HCT116 (cell line): ENCODE data around the gene SLC12A4. TPM values are rescaled to one million over a fixed set of nuclear protein-coding genes. Genes with fewer than 3 reads are reported as not detected.
"Not testable (repeated sequence)": the region's sequence is repeated elsewhere in the genome, so short reads cannot be mapped to it uniquely, and the experiment has no call there.

Source experiments
- ATAC-seq: fragments of 200-7000 bp; cut with Tn5 transposase; 2 replicates; pipeline ENCODE4 v1.9.1; 2020; ENCODE audit warnings: mild to moderate bottlenecking, moderate library complexity
- BruUV-seq: library from RNA; stranded (reverse); fragments of 400-500 nt; replicated peaks from 2 replicates; lab custom pipeline; 2021; lab: Mats Ljungman, UMichigan
- CTCF ChIA-PET: fragments of 300-600 bp; sonication (Branson Sonifier 250); formaldehyde crosslinking; loops from one replicate; lab custom pipeline; 2021; ENCODE audit warnings: antibody characterized with exemption; lab: Charles Lee
- POLR2A ChIA-PET: fragments of 300-600, 350-600 bp; sonication (Branson Sonifier 250); formaldehyde crosslinking; loops from one replicate; lab custom pipeline; 2021; ENCODE audit warnings: antibody characterized with exemption; lab: Charles Lee
- RAD21 ChIA-PET, 2 experiments: fragments of 300-600 bp; sonication (Branson Sonifier 250); formaldehyde crosslinking; loops; one replicate each; lab custom pipeline; 2023; ENCODE audit warnings: low total read pairs in 2 of 2; ENCODE audit not compliant: uncharacterized antibody in 2 of 2, unreplicated experiment in 2 of 2, low non-redundant PET in 1 of 2; lab: Charles Lee
- DNase-seq: peaks from one replicate; pipeline ENCODE4 v3.0.0-alpha.2; 2010; ENCODE audit warnings: low read depth, low spot score
- H2AFZ ChIP-seq: fragments of 200-600 bp; shearing (Covaris generic), sonication (generic); 2 replicates; pipeline ENCODE4 v1.6.1; 2017; ENCODE audit warnings: low read depth, mixed run types, mixed read lengths, antibody characterized with exemption, low read length; ENCODE audit not compliant: poor library complexity, severe bottlenecking
- H3K27ac ChIP-seq: 2 replicates; pipeline ENCODE4 v1.5.1; 2012; ENCODE audit warnings: low read depth, low read length
- H3K27me3 ChIP-seq: fragments of 200-600 bp; sonication (generic); 2 replicates; pipeline ENCODE4 v1.6.1; 2016; ENCODE audit warnings: mixed run types, low read length, mixed read lengths; ENCODE audit not compliant: insufficient read depth
- H3K36me3 ChIP-seq, 2 experiments: fragments of 200-500 bp in 1 of 2; fragments of 200-600 bp in 1 of 2; sonication (Bioruptor generic) in 1 of 2; sonication (generic) in 1 of 2; 2 replicates each; pipeline versions ENCODE4 v1.5.1 to v1.6.1; 2014 to 2016; ENCODE audit warnings: low read length in 2 of 2, inconsistent platforms in 1 of 2, mixed read lengths in 1 of 2, mixed run types in 1 of 2; ENCODE audit not compliant: insufficient read depth in 2 of 2, control insufficient read depth in 1 of 2
- H3K4me1 ChIP-seq, 2 experiments: fragments of 200-600 bp in 1 of 2; sonication (generic) in 1 of 2; 2 replicates each; pipeline versions ENCODE4 v1.5.1 to v1.6.1; 2012 to 2017; ENCODE audit warnings: low read length in 2 of 2, inconsistent platforms in 1 of 2, mild to moderate bottlenecking in 1 of 2, mixed read lengths in 1 of 2, mixed run types in 1 of 2, moderate library complexity in 1 of 2; ENCODE audit not compliant: insufficient read depth in 2 of 2, control insufficient read depth in 1 of 2
- H3K4me2 ChIP-seq: fragments of 200-600 bp; sonication (generic); 2 replicates; pipeline ENCODE4 v1.6.1; 2017; ENCODE audit warnings: mixed run types, low read length, mixed read lengths
- H3K4me3 ChIP-seq, 2 experiments: fragments of 200-600 bp in 1 of 2; sonication (generic) in 1 of 2; replicated peaks in 1 of 2; 2 replicates each; pipeline ENCODE4 v1.5.1; 2011 to 2016; ENCODE audit warnings: low read length in 2 of 2, control low read depth in 1 of 2, low read depth in 1 of 2, mild to moderate bottlenecking in 1 of 2, mixed read lengths in 1 of 2, mixed run types in 1 of 2
- H3K79me2 ChIP-seq: fragments of 200-600 bp; sonication (generic); 2 replicates; pipeline ENCODE4 v1.6.1; 2017; ENCODE audit warnings: mild to moderate bottlenecking, mixed run types, low read length, moderate library complexity, mixed read lengths; ENCODE audit not compliant: insufficient read depth
- H3K9ac ChIP-seq: fragments of 200-600 bp; sonication (generic); 2 replicates; pipeline ENCODE4 v1.6.1; 2016; ENCODE audit warnings: low read length, mixed read lengths
- H3K9me2 ChIP-seq: fragments of 200-600 bp; sonication (generic), shearing (Covaris generic); 2 replicates; pipeline ENCODE4 v1.6.1; 2017; ENCODE audit warnings: mixed run types, mild to moderate bottlenecking, moderate library complexity; ENCODE audit not compliant: insufficient read depth
- H3K9me3 ChIP-seq, 2 experiments: fragments of 200-500 bp in 1 of 2; fragments of 200-600 bp in 1 of 2; sonication (Bioruptor generic) in 1 of 2; sonication (generic) in 1 of 2; 2 replicates each; pipeline ENCODE4 v1.6.1; 2014 to 2017; ENCODE audit warnings: low read length in 2 of 2, mixed read lengths in 2 of 2, inconsistent platforms in 1 of 2, low read depth in 1 of 2, mild to moderate bottlenecking in 1 of 2, mixed run types in 1 of 2, moderate library complexity in 1 of 2; ENCODE audit not compliant: control insufficient read depth in 1 of 2, insufficient read depth in 1 of 2
- H4K20me1 ChIP-seq: fragments of 200-600 bp; sonication (generic), shearing (Covaris generic); 2 replicates; pipeline ENCODE4 v1.6.1; 2017; ENCODE audit warnings: mixed run types, mild to moderate bottlenecking, moderate library complexity; ENCODE audit not compliant: insufficient read depth
- CBX3 ChIP-seq: IDR thresholded peaks from 2 replicates; pipeline ENCODE4 v1.6.1; 2012; ENCODE audit warnings: low read depth
- EGR1 ChIP-seq: IDR thresholded peaks from 2 replicates; pipeline ENCODE4 v1.6.1; 2012; ENCODE audit warnings: low read depth
- ELF1 ChIP-seq: IDR thresholded peaks from 2 replicates; pipeline ENCODE4 v1.6.1; 2012; ENCODE audit warnings: low read depth, borderline replicate concordance
- EZH2 ChIP-seq: fragments of 200-600 bp; sonication (generic); IDR thresholded peaks from 2 replicates; pipeline ENCODE4 v1.6.1; 2017; ENCODE audit warnings: antibody characterized with exemption, mixed run types
- FOSL1 ChIP-seq: IDR thresholded peaks from 2 replicates; pipeline ENCODE4 v1.6.1; 2012; ENCODE audit warnings: low read depth
- MAX ChIP-seq: IDR thresholded peaks from 2 replicates; pipeline ENCODE4 v1.6.1; 2012
- POLR2A ChIP-seq: IDR thresholded peaks from 2 replicates; pipeline ENCODE4 v1.7.0; 2011; ENCODE audit warnings: borderline replicate concordance; ENCODE audit not compliant: insufficient read depth, insufficient read length; ENCODE audit errors: extremely low read depth
- RAD21 ChIP-seq: IDR thresholded peaks from 2 replicates; pipeline ENCODE4 v1.6.1; 2012; ENCODE audit warnings: low read depth, mild to moderate bottlenecking
- SP1 ChIP-seq: IDR thresholded peaks from 2 replicates; pipeline ENCODE4 v1.6.1; 2012; ENCODE audit warnings: low read depth
- YY1 ChIP-seq: IDR thresholded peaks from 2 replicates; pipeline ENCODE4 v1.6.1; 2011; ENCODE audit warnings: low read length, low read depth, moderate library complexity, mild to moderate bottlenecking; ENCODE audit not compliant: insufficient replicate concordance; ENCODE audit errors: extremely low read depth
- ZNF274 ChIP-seq: fragments of 200-500 bp; sonication (Bioruptor generic); IDR thresholded peaks from 2 replicates; pipeline ENCODE4 v1.6.1; 2014; ENCODE audit warnings: mild to moderate bottlenecking, low read depth, low read length, inconsistent platforms
- intact Hi-C: fragments of 100-400 bp; cut with micrococcal nuclease; formaldehyde crosslinking; loops from 2 replicates; pipeline ENCODE4 v1.10.0; 2022
- total RNA-seq: library from RNA; stranded (reverse); gene quantifications from one replicate; pipeline ENCODE4 v1.2.1, GENCODE V29; 2021; ENCODE audit not compliant: unreplicated experiment
- TF ChIP-seq, protein P1 (sequence below): IDR thresholded peaks from 2 replicates; pipeline ENCODE4 v1.6.1; 2011; ENCODE audit warnings: mild to moderate bottlenecking, low read length, moderate library complexity; ENCODE audit not compliant: insufficient replicate concordance; ENCODE audit errors: extremely low read depth

The SLC12A4 gene
- total RNA-seq, 1 experiment from 2014 or later = 46.0 TPM

- TF ChIP-seq, protein P1, sequence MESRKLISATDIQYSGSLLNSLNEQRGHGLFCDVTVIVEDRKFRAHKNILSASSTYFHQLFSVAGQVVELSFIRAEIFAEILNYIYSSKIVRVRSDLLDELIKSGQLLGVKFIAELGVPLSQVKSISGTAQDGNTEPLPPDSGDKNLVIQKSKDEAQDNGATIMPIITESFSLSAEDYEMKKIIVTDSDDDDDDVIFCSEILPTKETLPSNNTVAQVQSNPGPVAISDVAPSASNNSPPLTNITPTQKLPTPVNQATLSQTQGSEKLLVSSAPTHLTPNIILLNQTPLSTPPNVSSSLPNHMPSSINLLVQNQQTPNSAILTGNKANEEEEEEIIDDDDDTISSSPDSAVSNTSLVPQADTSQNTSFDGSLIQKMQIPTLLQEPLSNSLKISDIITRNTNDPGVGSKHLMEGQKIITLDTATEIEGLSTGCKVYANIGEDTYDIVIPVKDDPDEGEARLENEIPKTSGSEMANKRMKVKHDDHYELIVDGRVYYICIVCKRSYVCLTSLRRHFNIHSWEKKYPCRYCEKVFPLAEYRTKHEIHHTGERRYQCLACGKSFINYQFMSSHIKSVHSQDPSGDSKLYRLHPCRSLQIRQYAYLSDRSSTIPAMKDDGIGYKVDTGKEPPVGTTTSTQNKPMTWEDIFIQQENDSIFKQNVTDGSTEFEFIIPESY = no peak
- TF ChIP-seq YY1 (no peak), EGR1 (no peak), SP1 (no peak), RAD21 (no peak), MAX (no peak), EZH2 (no peak), ELF1 (no peak), CBX3 (no peak), FOSL1 (no peak)
- TF ChIP-seq, all 23 proteins: peak for 0
These were observed 32.0 kb upstream of the SLC12A4 start (continued) for GRCh38 chr16:68000450-68000849.

DNA sequence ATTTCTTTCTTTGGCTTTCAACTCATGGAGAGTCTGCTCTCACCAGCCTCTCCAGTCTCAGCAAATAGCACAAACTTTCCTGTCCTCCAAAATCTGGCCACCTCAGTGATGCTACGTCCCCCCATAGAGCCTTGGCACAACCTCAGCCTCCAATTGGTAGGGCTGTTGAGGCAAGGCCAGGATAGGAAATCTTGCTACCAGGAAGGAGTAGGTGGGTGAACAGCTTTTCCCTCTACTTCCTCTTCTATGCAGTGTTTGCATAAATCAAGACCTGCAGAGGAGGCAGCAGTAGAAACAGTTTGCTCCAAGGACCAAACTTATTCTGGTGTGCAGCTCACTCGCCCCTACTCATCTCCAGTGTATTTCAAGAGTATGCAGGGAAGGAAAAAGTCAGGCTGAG, 31.5 kb upstream of the SLC12A4 start:
- no peak overlapping the region for H3K9ac ChIP-seq
- H3K79me2 ChIP-seq = no peaks in the 10 kb centered on the region
- H3K4me2 ChIP-seq = no peak overlapping the region
- H4K20me1 ChIP-seq = no peaks in the 10 kb centered on the region
- no peaks in the 10 kb centered on the region for H3K27me3 ChIP-seq
- H3K9me3 ChIP-seq = no peaks in the 10 kb centered on the region
- DNase-seq (no peak), ATAC-seq (no peak)
- H3K9me2 ChIP-seq = no peaks in the 10 kb centered on the region
- BruUV-seq = no TSS peak
- H3K36me3 ChIP-seq = no peaks in the 10 kb centered on the region
- H3K27ac ChIP-seq = no peak overlapping the region
- intact Hi-C loops = no loop called here
- H3K4me1 ChIP-seq = peaks cover 0 to 7% of the 10 kb centered on the region in 2 experiments; a peak in 2 of 4 replicates
- H3K4me3 ChIP-seq = no peak overlapping the region
- TF ChIP-seq POLR2A (no peak), ZNF274 (no peak)
- POLR2A ChIA-PET = no interaction called here
- CTCF ChIA-PET = no interaction called here
- no peak overlapping the region for H2AFZ ChIP-seq
- RAD21 ChIA-PET = no interaction called here

DNA sequence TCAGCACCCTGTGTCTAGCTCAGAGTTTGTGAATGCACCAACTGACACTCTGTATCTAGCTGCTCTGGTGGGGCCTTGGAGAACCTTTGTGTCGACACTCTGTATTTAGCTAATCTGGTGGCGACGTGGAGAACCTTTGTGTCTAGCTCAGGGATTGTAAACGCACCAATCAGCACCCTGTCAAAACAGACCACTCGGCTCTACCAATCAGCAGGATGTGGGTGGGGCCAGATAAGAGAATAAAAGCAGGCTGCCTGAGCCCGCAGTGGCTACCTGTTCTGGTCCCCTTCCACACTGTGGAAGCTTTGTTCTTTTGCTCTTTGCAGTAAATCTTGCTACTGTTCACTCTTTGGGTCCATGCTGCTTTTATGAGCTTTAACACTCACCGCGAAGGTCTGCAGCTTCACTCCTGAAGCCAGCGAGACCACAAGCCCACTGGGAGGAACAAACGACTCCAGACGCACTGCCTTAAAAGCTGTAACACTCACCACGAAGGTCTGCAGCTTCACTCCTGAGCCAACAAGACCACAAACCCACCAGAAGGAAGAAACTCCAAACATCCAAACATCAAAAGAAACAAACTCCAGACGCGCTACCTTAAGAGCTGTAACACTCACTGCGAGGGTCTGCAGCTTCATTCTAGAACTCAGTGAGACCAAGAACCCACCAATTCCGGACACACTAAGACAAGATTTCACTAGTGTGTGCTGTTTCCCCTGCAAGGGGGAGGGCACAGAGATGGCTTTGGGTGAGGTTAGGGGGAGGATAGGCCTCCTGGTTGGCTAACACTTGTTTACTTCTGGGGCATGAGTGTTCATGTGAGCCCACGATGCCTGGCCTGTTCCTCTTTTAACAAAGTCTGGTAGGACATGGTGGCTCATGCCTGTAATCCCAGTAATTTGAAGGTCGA, 30.6 kb upstream of the SLC12A4 start, which contains the start of gene DPEP2:
TSS of gene DPEP2 (minus strand) at position 706 of the 910 bp plus-strand sequence. CDS start 6,272 bp downstream, outside the sequence.
- H3K4me1 ChIP-seq, H3K9me2 ChIP-seq, DNase-seq, H3K4me2 ChIP-seq, H3K36me3 ChIP-seq, H3K9me3 ChIP-seq, H3K9ac ChIP-seq, H3K4me3 ChIP-seq, H3K79me2 ChIP-seq, H4K20me1 ChIP-seq, ATAC-seq, intact Hi-C loops, H2AFZ ChIP-seq, POLR2A ChIA-PET, RAD21 ChIA-PET, H3K27me3 ChIP-seq, H3K27ac ChIP-seq: not testable (repeated sequence)
- BruUV-seq = TSS peak; percentile 64
- CTCF ChIA-PET = interaction anchor here (1.7 kb wide), 1 partner anchor 18 kb away, joined by 4 read pairs; the partner anchor contains the start of gene DPEP3
